Effector memory CD8-positive, alpha-beta T cell (primary cell): ENCODE data around the gene GSAP.
"Not testable (repeated sequence)": the region's sequence is repeated elsewhere in the genome, so short reads cannot be mapped to it uniquely, and the experiment has no call there.

Source experiments
- ATAC-seq: fragments of 150-1000 bp; cut with Tn5 transposase; replicated peaks from 2 replicates; pipeline ENCODE4 v1.10.0; 2021; ENCODE audit warnings: mild to moderate bottlenecking, moderate library complexity
- DNase-seq, 3 experiments: peaks; one replicate each; pipeline ENCODE4 v3.0.0; 2021
- H3K27ac Mint-ChIP-seq, 2 donors: one replicate each; pipeline ENCODE4 v1.8.0; 2022; ENCODE audit warnings: mild to moderate bottlenecking in 2 of 2, mixed read lengths in 2 of 2, moderate library complexity in 2 of 2
- H3K27me3 Mint-ChIP-seq, 2 donors: one replicate each; pipeline ENCODE4 v1.8.0; 2022; ENCODE audit warnings: mixed read lengths in 2 of 2
- H3K36me3 Mint-ChIP-seq: one replicate; pipeline ENCODE4 v1.8.0; 2022; ENCODE audit warnings: mild to moderate bottlenecking, moderate library complexity, mixed read lengths; ENCODE audit not compliant: insufficient read depth
- H3K4me1 Mint-ChIP-seq, 2 donors: one replicate each; pipeline ENCODE4 v1.8.0; 2022; ENCODE audit warnings: low read depth in 2 of 2, mixed read lengths in 2 of 2
- H3K4me3 Mint-ChIP-seq, 2 donors: one replicate each; pipeline ENCODE4 v1.8.0; 2022; ENCODE audit warnings: mild to moderate bottlenecking in 2 of 2, mixed read lengths in 2 of 2, moderate library complexity in 2 of 2
- H3K9me3 Mint-ChIP-seq, 2 donors: one replicate each; pipeline ENCODE4 v1.8.0; 2022; ENCODE audit warnings: mixed read lengths in 2 of 2

GSAP gene

GRCh38 chr7:77337456-77337990, 78.6 kb downstream of the GSAP start:
- Mint-ChIP-seq H3K4me1 (peaks cover 26% of the 10 kb centered on the region in 2 donors), H3K36me3 (peaks cover 3% of the 10 kb centered on the region), H3K27ac (peak overlapping the region; percentile 55 to 65), H3K4me3 (peak overlapping the region in 1 of 2 donors; percentile 23), H3K27me3 (no peaks in the 10 kb centered on the region), H3K9me3 (no peaks in the 10 kb centered on the region)
- ATAC-seq (no peak), DNase-seq (no peak)

GRCh38 chr7:77335581-77335980, 80.6 kb downstream of the GSAP start:
- ATAC-seq (no peak), DNase-seq (no peak)
- Mint-ChIP-seq H3K36me3 (peaks cover 3% of the 10 kb centered on the region), H3K4me1 (peaks cover 33 to 38% of the 10 kb centered on the region in 2 donors), H3K4me3 (no peak overlapping the region), H3K27me3 (no peaks in the 10 kb centered on the region), H3K27ac (peak overlapping the region in 1 of 2 donors; percentile 73), H3K9me3 (no peaks in the 10 kb centered on the region)

DNA sequence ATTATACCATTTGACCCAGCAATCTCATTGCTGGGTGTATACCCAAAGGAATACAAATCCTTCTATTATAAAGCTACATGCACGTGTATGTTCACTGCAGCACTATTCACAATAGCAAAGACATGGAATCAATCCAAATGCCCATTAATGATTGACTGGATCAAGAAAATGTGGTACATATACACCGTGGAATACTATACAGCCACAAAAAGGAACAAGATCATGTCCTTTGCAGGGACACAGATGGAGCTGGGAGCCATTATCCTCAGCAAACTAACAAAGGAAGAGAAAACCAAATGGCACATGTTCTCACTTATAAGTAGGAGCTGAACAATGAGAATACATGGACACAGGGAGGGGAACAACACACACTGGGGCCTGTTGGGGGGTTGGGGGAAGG, 82.1 kb downstream of the GSAP start:
- ATAC-seq, H3K27me3 Mint-ChIP-seq, H3K9me3 Mint-ChIP-seq, H3K4me3 Mint-ChIP-seq, H3K36me3 Mint-ChIP-seq, DNase-seq, H3K27ac Mint-ChIP-seq: not testable (repeated sequence)
- H3K4me1 Mint-ChIP-seq = peaks cover 36 to 49% of the 10 kb centered on the region in 2 donors

DNA sequence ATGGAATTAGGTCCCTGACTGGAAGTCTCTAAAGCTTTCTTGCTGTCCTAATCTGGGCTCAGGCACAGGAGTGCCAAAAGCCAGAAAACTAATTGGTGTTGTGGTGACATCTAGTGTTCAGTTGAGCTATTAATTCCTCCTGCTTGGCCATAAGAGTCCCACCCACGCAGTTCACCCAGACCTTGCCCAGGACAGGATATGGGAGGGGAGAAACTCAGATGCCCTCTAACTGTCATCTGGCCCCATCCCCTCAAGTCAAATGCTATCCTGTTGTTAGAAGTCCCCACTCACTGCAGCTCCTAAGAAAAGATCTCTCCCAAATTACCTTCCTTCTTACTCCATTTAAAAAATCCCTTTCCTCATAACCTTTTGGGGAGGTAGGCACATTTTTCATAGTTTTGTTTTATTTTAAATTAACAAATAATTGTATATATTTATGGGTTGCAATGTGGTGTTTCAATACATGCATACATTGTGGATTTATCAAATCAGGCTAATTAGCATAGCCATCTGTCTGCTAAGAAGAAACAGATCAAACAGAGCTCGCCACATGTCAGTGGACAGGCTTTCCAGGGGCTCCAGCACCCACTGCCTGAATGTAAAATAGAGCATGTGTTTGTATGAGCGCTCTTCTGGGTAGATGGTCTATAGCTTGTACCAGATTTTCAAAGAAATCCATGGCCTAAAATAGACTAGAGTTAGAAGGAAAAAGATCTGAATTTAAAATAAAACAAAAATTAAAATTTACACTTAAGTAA, 84.0 kb downstream of the GSAP start:
- DNase-seq = peak; percentile 37 to 38 (median 37)

GRCh38 chr7:77330169-77330882, 85.8 kb downstream of the GSAP start:
- H3K4me3 Mint-ChIP-seq = peak overlapping the region; percentile 9 to 46
- no peak for DNase-seq
- H3K27me3 Mint-ChIP-seq = no peaks in the 10 kb centered on the region
- H3K4me1 Mint-ChIP-seq = peaks cover 38 to 47% of the 10 kb centered on the region in 2 donors
- H3K27ac Mint-ChIP-seq = peak overlapping the region; percentile 13 to 93
- ATAC-seq = peak; percentile 52
- no peaks in the 10 kb centered on the region for H3K9me3 Mint-ChIP-seq
- peaks cover 9% of the 10 kb centered on the region for H3K36me3 Mint-ChIP-seq

More for the DNA sequence above, 84.0 kb downstream of the GSAP start:
- H3K4me3 Mint-ChIP-seq = peak overlapping the region in 1 of 2 donors; percentile 9
- H3K9me3 Mint-ChIP-seq = no peaks in the 10 kb centered on the region
- peak; percentile 87 for ATAC-seq
- H3K36me3 Mint-ChIP-seq = peaks cover 3% of the 10 kb centered on the region
- peaks cover 38 to 51% of the 10 kb centered on the region in 2 donors for H3K4me1 Mint-ChIP-seq
- no peaks in the 10 kb centered on the region for H3K27me3 Mint-ChIP-seq
- H3K27ac Mint-ChIP-seq = peak overlapping the region in 1 of 2 donors; percentile 28

GRCh38 chr7:77329466-77330168, 86.5 kb downstream of the GSAP start:
- H3K4me3 Mint-ChIP-seq = peak overlapping the region; percentile 2 to 46
- peaks cover 12% of the 10 kb centered on the region for H3K36me3 Mint-ChIP-seq
- no peaks in the 10 kb centered on the region for H3K9me3 Mint-ChIP-seq
- DNase-seq (no peak), ATAC-seq (no peak)
- H3K4me1 Mint-ChIP-seq = peaks cover 38 to 47% of the 10 kb centered on the region in 2 donors
- H3K27me3 Mint-ChIP-seq = no peaks in the 10 kb centered on the region
- H3K27ac Mint-ChIP-seq = peak overlapping the region; percentile 13 to 93

DNA sequence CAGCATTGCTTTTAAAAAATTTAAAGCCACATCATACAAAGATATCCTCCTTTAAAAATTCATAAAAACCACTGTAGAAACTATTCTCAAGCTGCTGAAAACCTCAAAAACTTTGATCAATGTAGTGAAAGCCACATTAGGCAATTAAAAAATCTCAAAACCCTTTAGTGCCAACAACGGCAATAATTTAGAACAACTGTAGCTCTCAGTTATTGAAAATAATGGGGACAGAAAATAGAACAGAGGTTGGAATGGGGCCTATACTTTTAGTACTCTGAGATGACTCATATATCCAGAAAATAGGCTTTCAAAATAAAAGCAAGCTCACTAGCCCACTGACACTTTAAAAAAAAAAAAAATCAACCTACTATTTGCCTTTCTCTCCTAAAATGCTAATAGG, 87.5 kb downstream of the GSAP start:
- Mint-ChIP-seq H3K4me3 (peak overlapping the region; percentile 62 to 77), H3K27me3 (no peaks in the 10 kb centered on the region), H3K27ac (peak overlapping the region; percentile 82 to 93), H3K4me1 (peaks cover 40 to 47% of the 10 kb centered on the region in 2 donors), H3K36me3 (peaks cover 14% of the 10 kb centered on the region), H3K9me3 (no peaks in the 10 kb centered on the region)
- ATAC-seq (no peak), DNase-seq (no peak)

DNA sequence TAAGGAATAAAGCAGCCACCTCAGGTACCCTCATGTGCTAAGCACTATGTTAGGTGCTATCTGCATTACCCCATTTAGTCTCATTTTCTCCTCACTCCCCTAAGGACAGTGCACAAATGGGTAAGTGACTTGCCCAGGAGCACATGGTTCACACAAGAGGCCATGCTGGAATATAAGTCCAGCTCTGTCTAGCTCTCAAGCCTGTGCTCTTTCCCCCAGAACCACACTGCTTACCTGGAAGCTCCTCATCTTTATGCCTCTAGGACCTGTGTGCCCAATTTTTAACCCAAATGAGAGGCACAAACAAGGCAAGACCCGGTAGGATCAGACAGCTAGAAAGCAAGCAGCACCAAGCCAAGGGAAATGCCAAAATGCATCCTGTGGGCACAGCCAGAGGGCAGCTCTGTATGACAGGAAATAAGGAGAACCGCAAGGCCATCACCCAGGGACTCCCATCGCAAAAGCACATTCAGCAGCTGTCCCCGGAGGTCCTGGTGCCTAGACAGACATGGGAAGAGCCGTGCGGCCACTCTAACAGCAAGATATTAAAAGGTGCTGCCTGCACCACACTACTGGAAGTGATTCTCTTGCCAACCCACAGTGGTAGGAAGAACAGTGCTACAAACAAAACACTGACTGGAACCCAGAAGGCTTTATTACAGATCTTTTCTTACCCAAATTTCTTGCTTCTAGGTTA, 88.1 kb downstream of the GSAP start:
- Mint-ChIP-seq H3K27ac (peak overlapping the region; percentile 82 to 93), H3K4me3 (peak overlapping the region; percentile 62 to 77), H3K9me3 (no peaks in the 10 kb centered on the region), H3K36me3 (peaks cover 14% of the 10 kb centered on the region), H3K27me3 (no peaks in the 10 kb centered on the region), H3K4me1 (peaks cover 40 to 47% of the 10 kb centered on the region in 2 donors)
- DNase-seq (no peak), ATAC-seq (peak; percentile 49)

DNA sequence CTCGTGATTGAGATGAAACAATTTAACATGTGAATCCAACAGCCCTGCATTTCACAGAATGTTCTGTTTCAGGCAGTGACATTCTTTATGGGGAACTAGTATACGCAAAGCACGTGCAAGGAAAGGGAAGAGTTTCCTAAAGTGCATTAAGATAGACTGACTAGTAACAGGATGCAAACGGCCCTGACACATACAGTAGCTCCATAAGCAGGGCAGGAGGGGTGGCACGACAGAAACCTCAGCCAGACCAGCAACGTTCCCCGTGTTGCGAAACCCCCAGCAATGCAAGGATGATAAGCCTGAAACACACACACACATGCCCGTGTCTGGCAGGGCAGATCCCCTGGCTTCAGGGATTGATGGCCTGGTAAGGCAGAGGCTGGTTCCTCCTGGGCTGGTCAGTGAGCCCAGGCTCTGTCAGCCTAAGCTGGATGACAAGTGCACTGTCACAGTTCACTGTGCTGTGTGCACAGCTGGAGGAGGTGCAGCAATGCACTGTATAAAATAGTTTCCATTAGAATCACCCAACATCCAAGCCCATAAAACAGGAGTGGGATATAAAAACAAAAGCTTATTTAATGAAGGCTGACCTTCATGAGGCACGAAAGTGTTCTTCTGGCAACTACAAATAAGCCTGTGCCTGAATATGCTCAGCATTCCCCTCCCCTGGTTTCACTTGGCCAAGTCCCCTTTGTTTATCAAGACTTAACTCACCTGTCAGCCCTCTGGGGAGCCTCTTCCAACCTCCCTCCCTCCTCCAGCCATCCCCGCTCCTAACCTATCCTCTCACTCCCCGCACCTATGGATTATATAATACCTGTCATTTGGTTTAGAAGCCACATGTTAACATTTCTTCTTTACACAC, 88.8 kb downstream of the GSAP start:
- Mint-ChIP-seq H3K4me3 (peak overlapping the region; percentile 62 to 77), H3K4me1 (peaks cover 40 to 47% of the 10 kb centered on the region in 2 donors), H3K27ac (peak overlapping the region; percentile 82 to 93), H3K9me3 (no peaks in the 10 kb centered on the region), H3K36me3 (peaks cover 15% of the 10 kb centered on the region), H3K27me3 (no peaks in the 10 kb centered on the region)
- ATAC-seq = no peak
- no peak for DNase-seq

- H3K4me3 Mint-ChIP-seq = no peak overlapping the region
- H3K27me3 Mint-ChIP-seq = no peaks in the 10 kb centered on the region
- peaks cover 34 to 42% of the 10 kb centered on the region in 2 donors for H3K4me1 Mint-ChIP-seq
- peak overlapping the region in 1 of 2 donors; percentile 93 for H3K27ac Mint-ChIP-seq
- H3K36me3 Mint-ChIP-seq = peaks cover 18% of the 10 kb centered on the region
- ATAC-seq (no peak), DNase-seq (no peak)
- no peaks in the 10 kb centered on the region for H3K9me3 Mint-ChIP-seq
These were observed 90.0 kb downstream of the GSAP start for GRCh38 chr7:77326131-77326530.

- Mint-ChIP-seq H3K9me3 (no peaks in the 10 kb centered on the region), H3K27ac (peak overlapping the region; percentile 8 to 36), H3K4me1 (peaks cover 2 to 14% of the 10 kb centered on the region in 2 donors), H3K4me3 (no peak overlapping the region), H3K36me3 (peaks cover 26% of the 10 kb centered on the region), H3K27me3 (no peaks in the 10 kb centered on the region)
- ATAC-seq = no peak
- DNase-seq = no peak
These were observed 94.8 kb downstream of the GSAP start for GRCh38 chr7:77321300-77321699.

DNA sequence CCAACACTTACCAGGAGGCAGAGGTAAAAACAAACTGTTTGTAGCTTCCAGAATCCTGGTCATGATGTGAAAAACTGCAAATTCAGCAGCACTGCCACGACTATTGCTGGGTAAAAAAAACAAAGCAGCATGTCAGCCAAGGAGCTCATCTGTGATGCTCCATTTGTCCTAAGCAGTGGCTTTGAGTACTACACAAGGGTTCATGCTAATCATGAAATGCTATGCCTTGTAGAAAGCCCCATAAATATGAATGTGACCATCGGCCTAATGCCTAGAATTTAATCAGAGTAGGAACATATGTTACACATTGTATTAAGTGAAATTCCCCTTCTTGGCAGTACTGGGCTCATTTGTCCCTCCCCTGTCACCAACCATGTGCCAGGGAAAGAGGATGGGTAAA, 95.4 kb downstream of the GSAP start:
- Mint-ChIP-seq H3K9me3 (no peaks in the 10 kb centered on the region), H3K4me1 (peaks cover 2 to 18% of the 10 kb centered on the region in 2 donors), H3K27ac (peak overlapping the region in 1 of 2 donors; percentile 36), H3K4me3 (no peak overlapping the region), H3K36me3 (peaks cover 24% of the 10 kb centered on the region), H3K27me3 (no peaks in the 10 kb centered on the region)
- DNase-seq (no peak), ATAC-seq (no peak)
